Activated T-helper 2 cell treated with anti-CD3 and anti-CD28 coated beads, Interferon-gamma antibody, Interleukin-2, Interleukin-4, amounts not matched to agents 10 μg/mL and 5 μg/mL and 100 μg/mL, durations not matched to agents 14 hours and 24 hours and 36 hours (primary cell): ENCODE measurements around the gene MCF2L2. TPM values are rescaled to one million over a fixed set of nuclear protein-coding genes. Genes with fewer than 3 reads are reported as not detected.

Experiments
- DNase-seq: peaks from one replicate; pipeline ENCODE4 v3.0.0; 2021; ENCODE audit warnings: low spot score
- H3K27ac Mint-ChIP-seq: one replicate; pipeline ENCODE4 v1.8.0; 2021; ENCODE audit warnings: mixed read lengths
- H3K27me3 Mint-ChIP-seq: one replicate; pipeline ENCODE4 v1.8.0; 2021; ENCODE audit warnings: low read depth, mixed read lengths
- H3K36me3 Mint-ChIP-seq: one replicate; pipeline ENCODE4 v1.8.0; 2021; ENCODE audit warnings: low read depth, mixed read lengths
- H3K4me1 Mint-ChIP-seq: one replicate; pipeline ENCODE4 v1.8.0; 2021; ENCODE audit warnings: low read depth, mixed read lengths
- H3K4me3 Mint-ChIP-seq: one replicate; pipeline ENCODE4 v1.8.0; 2021; ENCODE audit warnings: low read depth, mild to moderate bottlenecking, moderate library complexity, mixed read lengths
- H3K9me3 Mint-ChIP-seq: one replicate; pipeline ENCODE4 v1.8.0; 2021; ENCODE audit warnings: mixed read lengths
- intact Hi-C: fragments of 100-400 bp; cut with micrococcal nuclease; formaldehyde crosslinking; loops from one replicate; pipeline ENCODE4 v1.15.1; 2023
- total RNA-seq: library from RNA; stranded (reverse); gene quantifications from 2 replicates; pipeline ENCODE4 v1.2.3, GENCODE V29; 2022

MCF2L2 gene
- total RNA-seq, 1 donor from 2014 or later: 7.5 TPM

- Mint-ChIP-seq H3K36me3 (peaks cover 43% of the 10 kb centered on the region), H3K9me3 (peaks cover 56% of the 10 kb centered on the region), H3K4me1 (peaks cover 29% of the 10 kb centered on the region), H3K27me3 (no peaks in the 10 kb centered on the region), H3K27ac (no peak overlapping the region), H3K4me3 (no peak overlapping the region)
- no peak for DNase-seq
- intact Hi-C loops: no loop called here
These were observed 224.7 kb downstream of the MCF2L2 start for GRCh38 chr3:183203670-183204069.

- peak overlapping the region; percentile 24 for H3K4me3 Mint-ChIP-seq
- peaks cover 30% of the 10 kb centered on the region for H3K36me3 Mint-ChIP-seq
- peaks cover 16% of the 10 kb centered on the region for H3K4me1 Mint-ChIP-seq
- peaks cover 46% of the 10 kb centered on the region for H3K9me3 Mint-ChIP-seq
- intact Hi-C loops: no loop called here
- peak; percentile 23 for DNase-seq
- H3K27ac Mint-ChIP-seq: peak overlapping the region; percentile 64
- H3K27me3 Mint-ChIP-seq: no peaks in the 10 kb centered on the region
These were observed 226.3 kb downstream of the MCF2L2 start for GRCh38 chr3:183202004-183202722.

- Mint-ChIP-seq H3K9me3 (peaks cover 26% of the 10 kb centered on the region), H3K4me3 (no peak overlapping the region), H3K36me3 (peaks cover 23% of the 10 kb centered on the region), H3K4me1 (peaks cover 24% of the 10 kb centered on the region), H3K27me3 (no peaks in the 10 kb centered on the region), H3K27ac (no peak overlapping the region)
- intact Hi-C loops: no loop called here
- DNase-seq: no peak
These were observed 229.5 kb downstream of the MCF2L2 start for GRCh38 chr3:183198939-183199338.

GRCh38 chr3:183197734-183198133 lies 230.7 kb downstream of the MCF2L2 start:
- intact Hi-C loops: no loop called here
- no peak overlapping the region for H3K27ac Mint-ChIP-seq
- peaks cover 28% of the 10 kb centered on the region for H3K4me1 Mint-ChIP-seq
- DNase-seq: no peak
- peaks cover 16% of the 10 kb centered on the region for H3K36me3 Mint-ChIP-seq
- H3K4me3 Mint-ChIP-seq: no peak overlapping the region
- no peaks in the 10 kb centered on the region for H3K27me3 Mint-ChIP-seq
- H3K9me3 Mint-ChIP-seq: peaks cover 17% of the 10 kb centered on the region

DNA sequence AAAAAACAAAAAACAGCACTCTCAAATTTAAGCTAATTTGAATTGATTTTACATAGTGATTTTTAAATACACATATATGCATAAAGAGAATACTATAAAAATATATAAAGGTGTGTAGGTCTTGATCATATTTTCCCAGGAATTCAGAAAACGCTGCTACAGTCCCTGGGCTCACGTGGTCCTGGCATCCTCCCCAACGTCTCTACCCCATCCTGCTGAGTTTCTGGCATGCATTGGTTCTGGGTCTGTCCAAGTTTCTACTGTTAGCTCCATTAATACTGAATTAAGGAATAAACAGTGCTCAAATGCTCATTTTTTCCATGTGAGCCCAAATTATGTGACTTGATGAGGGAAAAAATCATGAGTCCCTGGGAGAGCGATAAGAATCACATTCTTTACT lies 233.2 kb downstream of the MCF2L2 start:
- Mint-ChIP-seq H3K36me3 (no peaks in the 10 kb centered on the region), H3K4me1 (peaks cover 18% of the 10 kb centered on the region)

DNA sequence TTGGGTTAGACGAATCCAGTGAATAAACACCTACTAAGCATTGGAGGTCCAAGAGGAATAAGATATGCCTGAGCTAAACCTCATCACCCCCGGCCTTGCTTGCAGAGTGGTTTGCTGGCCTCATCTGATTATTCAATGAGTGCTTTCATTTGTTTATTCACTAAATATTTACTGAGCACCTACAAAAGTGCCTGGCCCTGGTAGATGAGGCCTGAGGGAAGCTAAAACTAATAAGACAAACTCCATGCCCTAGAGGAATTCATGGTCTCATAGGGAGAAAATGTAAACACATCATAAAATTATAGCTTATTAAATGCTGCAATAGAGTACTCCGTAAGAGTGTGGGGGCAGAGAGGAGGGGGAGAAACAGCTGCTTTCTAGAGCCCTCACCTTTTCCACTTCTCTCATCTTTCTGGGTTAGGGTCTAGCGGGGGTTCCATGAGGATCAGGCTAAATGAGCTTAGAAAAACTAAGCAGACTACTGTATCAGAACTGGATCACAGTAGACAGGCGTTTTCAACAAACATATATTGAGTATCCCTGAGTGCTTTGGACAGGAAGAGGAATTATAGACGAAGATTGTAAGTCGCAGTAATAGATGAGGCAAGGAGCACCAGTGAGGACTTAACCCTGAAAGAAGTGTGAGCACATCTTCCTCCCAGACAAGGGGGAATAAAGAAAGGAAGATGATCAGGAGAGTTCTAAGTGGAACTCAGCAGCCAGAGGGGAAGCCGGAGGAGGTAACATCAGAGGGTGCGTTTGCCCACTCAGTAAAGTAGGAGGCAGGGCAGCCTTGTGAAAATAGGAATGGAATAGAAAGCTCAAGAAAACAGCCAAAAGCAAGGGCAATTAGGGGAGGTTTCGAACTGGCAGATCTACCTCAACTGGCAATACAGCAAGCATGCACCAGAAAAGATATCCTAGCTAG lies 234.4 kb downstream of the MCF2L2 start:
- no peak for DNase-seq
- H3K4me1 Mint-ChIP-seq: peaks cover 18% of the 10 kb centered on the region
- H3K9me3 Mint-ChIP-seq: peaks cover 3% of the 10 kb centered on the region
- H3K36me3 Mint-ChIP-seq: no peaks in the 10 kb centered on the region
- intact Hi-C loops: no loop called here
- no peak overlapping the region for H3K27ac Mint-ChIP-seq
- no peak overlapping the region for H3K4me3 Mint-ChIP-seq
- H3K27me3 Mint-ChIP-seq: no peaks in the 10 kb centered on the region

More for the DNA sequence above, 233.2 kb downstream of the MCF2L2 start:
- DNase-seq: no peak
- H3K4me3 Mint-ChIP-seq: no peak overlapping the region
- peaks cover 3% of the 10 kb centered on the region for H3K9me3 Mint-ChIP-seq
- no peak overlapping the region for H3K27ac Mint-ChIP-seq
- intact Hi-C loops: no loop called here
- H3K27me3 Mint-ChIP-seq: no peaks in the 10 kb centered on the region

DNA sequence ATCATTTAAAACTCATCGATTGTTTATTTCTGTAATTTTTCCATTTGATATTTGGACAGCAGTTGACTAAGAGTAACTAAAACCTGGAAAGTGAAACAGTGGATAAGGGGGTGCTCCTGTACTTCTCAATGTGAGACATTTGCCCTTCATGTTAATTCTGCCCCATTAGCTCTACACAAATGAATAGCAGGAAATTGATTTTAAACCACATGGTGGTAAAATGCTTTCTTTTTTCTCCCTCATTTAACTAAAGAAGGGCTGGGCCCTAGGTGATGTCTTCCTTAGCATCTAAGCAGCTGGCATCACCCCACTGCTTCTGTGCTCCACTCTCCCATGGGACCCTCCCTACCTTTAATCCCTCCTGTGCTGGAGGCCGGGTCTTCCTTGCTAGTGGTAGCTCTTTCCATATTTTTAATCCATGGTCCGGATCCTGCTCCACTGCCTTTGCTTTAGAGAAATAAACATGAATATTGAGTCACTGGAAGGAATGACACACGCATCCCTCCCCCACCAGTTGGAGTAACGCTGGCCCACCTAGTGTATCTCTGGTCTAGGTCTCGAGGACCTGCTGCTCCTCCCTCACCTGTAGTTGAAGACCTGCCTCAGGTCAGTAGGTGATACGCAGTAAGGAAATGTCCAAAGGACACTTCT lies 235.6 kb downstream of the MCF2L2 start:
- Mint-ChIP-seq H3K4me3 (no peak overlapping the region), H3K27me3 (no peaks in the 10 kb centered on the region), H3K36me3 (no peaks in the 10 kb centered on the region), H3K4me1 (peaks cover 18% of the 10 kb centered on the region), H3K9me3 (no peaks in the 10 kb centered on the region), H3K27ac (no peak overlapping the region)
- intact Hi-C loops: no loop called here
- DNase-seq: no peak

GRCh38 chr3:183189641-183190040 lies 238.8 kb downstream of the MCF2L2 start:
- Mint-ChIP-seq H3K4me1 (peaks cover 20% of the 10 kb centered on the region), H3K27ac (no peak overlapping the region), H3K36me3 (no peaks in the 10 kb centered on the region), H3K9me3 (no peaks in the 10 kb centered on the region), H3K27me3 (no peaks in the 10 kb centered on the region), H3K4me3 (no peak overlapping the region)
- intact Hi-C loops: loop anchor here (5.0 kb wide), 2 partner anchors 33 to 63 kb away; partner anchors contain the start of gene B3GNT5
- no peak for DNase-seq

DNA sequence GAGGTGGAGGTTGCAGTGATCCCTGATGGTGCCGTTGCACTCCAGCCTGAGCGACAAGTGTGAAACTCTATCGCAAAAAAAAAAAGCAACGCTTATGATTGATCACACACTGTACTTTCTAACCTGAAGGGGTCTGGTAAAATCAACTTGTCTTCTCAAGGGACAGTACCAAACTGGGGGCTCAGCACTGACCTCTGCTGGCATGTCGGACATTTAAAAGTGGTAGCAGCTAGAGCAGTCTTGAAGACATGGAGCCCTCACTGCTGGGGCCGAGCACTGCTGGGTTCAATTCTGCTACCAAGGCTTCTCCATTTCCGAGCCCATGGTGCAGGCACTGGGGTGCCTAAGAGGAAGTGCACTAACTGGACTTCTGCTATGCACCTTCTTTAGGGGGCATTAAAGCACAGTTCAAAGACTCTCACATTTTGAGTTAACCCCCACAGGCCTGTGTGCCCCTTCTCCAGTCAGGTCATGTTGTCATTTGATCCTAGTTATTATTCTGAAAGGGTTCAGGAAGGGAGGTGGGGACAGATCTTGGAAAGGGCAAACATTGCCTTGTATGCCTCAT lies 239.4 kb downstream of the MCF2L2 start:
- no peaks in the 10 kb centered on the region for H3K27me3 Mint-ChIP-seq
- H3K36me3 Mint-ChIP-seq: no peaks in the 10 kb centered on the region
- DNase-seq: no peak
- no peak overlapping the region for H3K4me3 Mint-ChIP-seq
- H3K9me3 Mint-ChIP-seq: no peaks in the 10 kb centered on the region
- peaks cover 16% of the 10 kb centered on the region for H3K4me1 Mint-ChIP-seq
- intact Hi-C loops: loop anchor here (5.0 kb wide), 2 partner anchors 33 to 63 kb away; partner anchors contain the start of gene B3GNT5
- H3K27ac Mint-ChIP-seq: no peak overlapping the region

DNA sequence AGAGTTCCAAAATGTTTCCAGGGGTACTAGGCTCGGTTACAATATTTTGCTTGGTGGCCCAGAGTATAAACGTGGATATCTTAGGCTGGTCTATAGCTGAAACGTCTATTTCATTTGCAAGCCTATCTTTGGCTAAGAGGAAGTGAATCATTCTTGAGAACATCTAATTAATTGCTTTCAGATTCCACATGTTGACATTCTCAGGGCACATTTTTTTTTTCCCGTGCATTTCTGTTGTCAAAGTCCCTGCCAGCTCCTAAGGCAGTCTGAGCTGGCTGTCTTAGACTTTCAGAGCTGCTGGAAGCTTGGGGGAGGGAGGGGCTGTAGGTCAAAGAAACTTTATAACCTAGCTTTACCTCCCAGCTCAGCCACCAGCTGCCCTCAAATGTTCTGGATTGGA lies 242.7 kb downstream of the MCF2L2 start:
- Mint-ChIP-seq H3K9me3 (no peaks in the 10 kb centered on the region), H3K4me1 (peaks cover 11% of the 10 kb centered on the region), H3K27ac (peak overlapping the region; percentile 24), H3K27me3 (peaks cover 4% of the 10 kb centered on the region), H3K36me3 (no peaks in the 10 kb centered on the region), H3K4me3 (no peak overlapping the region)
- DNase-seq: no peak
- intact Hi-C loops: loop anchor here (1.0 to 5.0 kb wide), 3 partner anchors 37 to 67 kb away; partner anchors contain the start of gene B3GNT5

DNA sequence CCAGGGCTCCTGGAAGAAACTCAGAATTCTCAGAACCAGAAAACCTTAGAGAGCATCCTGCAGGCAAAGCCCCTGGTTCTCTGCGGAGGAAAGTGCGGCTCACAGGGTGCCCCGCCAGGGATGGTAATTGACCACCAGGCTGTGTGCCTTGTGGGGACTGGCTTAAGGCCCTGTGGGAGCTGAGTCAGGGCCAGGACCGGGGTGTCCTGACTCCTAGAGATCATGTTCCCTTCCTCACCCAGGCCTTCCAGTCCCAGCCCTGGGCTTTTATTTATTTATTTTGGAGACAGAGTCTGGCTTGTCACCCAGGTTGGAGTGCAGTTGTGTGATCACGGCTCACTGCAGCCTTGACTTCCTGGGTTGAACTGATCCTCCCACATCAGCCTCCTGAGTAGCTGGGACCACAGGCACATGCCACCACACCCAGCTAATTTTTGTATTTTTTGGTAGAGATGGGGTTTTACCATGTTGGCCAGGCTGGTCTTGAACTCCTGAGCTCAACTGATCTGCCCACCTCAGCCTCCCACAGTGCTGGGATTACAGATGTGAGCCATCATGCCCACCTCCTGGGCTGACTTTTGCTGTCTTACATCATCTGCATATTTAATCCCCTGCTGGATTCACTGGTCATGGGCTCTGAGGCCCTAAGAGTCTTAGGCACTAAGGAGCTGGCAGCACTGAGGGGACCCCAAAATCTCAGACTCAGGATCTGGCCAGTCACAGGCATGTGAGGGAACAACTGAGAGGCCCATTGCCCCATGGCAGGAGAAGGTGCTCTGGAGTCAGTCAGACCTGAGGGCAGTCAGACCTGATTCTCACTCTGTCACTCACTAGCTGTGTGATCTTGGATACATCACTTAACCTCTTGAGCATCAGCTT lies 245.4 kb downstream of the MCF2L2 start:
- no peaks in the 10 kb centered on the region for H3K36me3 Mint-ChIP-seq
- intact Hi-C loops: no loop called here
- no peaks in the 10 kb centered on the region for H3K9me3 Mint-ChIP-seq
- DNase-seq: no peak
- H3K27me3 Mint-ChIP-seq: peaks cover 21% of the 10 kb centered on the region
- no peak overlapping the region for H3K27ac Mint-ChIP-seq
- peaks cover 20% of the 10 kb centered on the region for H3K4me1 Mint-ChIP-seq
- H3K4me3 Mint-ChIP-seq: no peak overlapping the region

DNA sequence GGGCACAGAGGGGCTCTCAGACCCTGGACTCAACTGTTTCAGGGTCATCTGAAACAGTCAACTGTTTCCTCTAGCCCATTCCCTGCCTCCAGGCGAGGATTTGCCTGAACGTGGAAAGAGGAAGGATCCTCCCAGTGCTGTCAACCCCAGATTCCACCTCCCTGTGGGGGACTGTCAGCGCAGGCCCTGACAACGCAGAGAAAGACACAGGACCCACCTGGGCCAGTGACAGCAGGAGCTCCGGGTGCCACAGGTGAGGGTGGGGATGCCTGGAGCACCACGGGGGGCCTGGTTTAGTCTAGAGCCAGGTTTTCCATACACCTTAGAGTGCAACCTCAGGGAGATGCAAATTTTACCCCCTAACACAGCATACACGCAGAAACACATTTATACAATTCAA lies 246.3 kb downstream of the MCF2L2 start:
- Mint-ChIP-seq H3K27ac (no peak overlapping the region), H3K36me3 (no peaks in the 10 kb centered on the region), H3K9me3 (no peaks in the 10 kb centered on the region), H3K4me1 (peaks cover 20% of the 10 kb centered on the region), H3K27me3 (peaks cover 21% of the 10 kb centered on the region), H3K4me3 (no peak overlapping the region)
- intact Hi-C loops: no loop called here
- DNase-seq: no peak
